CD14-positive monocyte (primary cell): ENCODE results near the gene PIP4K2C. TPM values are rescaled to one million over a fixed set of nuclear protein-coding genes. Genes with fewer than 3 reads are reported as not detected.
A peak's percentile ranks its signal among the peaks of the same experiment; 100 is the strongest.

Experiments used
- DNase-seq, 3 donors: peaks; one replicate each; pipeline ENCODE4 v3.0.0-alpha.2; 2011 to 2022
- H2AFZ ChIP-seq: 2 replicates; pipeline ENCODE4 v1.6.0; 2012; ENCODE audit warnings: mild to moderate bottlenecking, low read depth, low read length, inconsistent platforms; ENCODE audit not compliant: insufficient read depth, poor library complexity, severe bottlenecking
- H3K27ac ChIP-seq, 2 donors: 1 replicate in 1 of 2; 2 replicates in 1 of 2; pipeline ENCODE4 v1.5.1; 2012 to 2013; ENCODE audit warnings: low read length in 2 of 2, control low read depth in 1 of 2, inconsistent platforms in 1 of 2, low read depth in 1 of 2, mild to moderate bottlenecking in 1 of 2
- H3K27me3 ChIP-seq, 2 donors: one replicate each; pipeline versions ENCODE4 v1.6.0 to v1.6.1; 2011 to 2013; ENCODE audit warnings: low read length in 2 of 2; ENCODE audit not compliant: control insufficient read depth in 2 of 2, insufficient read depth in 2 of 2
- H3K36me3 ChIP-seq, 2 donors: replicated peaks in 1 of 2; 1 replicate in 1 of 2; 2 replicates in 1 of 2; pipeline versions ENCODE4 v1.5.1 to v1.6.1; 2012 to 2013; ENCODE audit warnings: low read length in 2 of 2, control low read depth in 1 of 2, inconsistent platforms in 1 of 2, mild to moderate bottlenecking in 1 of 2; ENCODE audit not compliant: insufficient read depth in 2 of 2, control insufficient read depth in 1 of 2
- H3K4me1 ChIP-seq, 2 donors: 1 replicate in 1 of 2; 2 replicates in 1 of 2; pipeline versions ENCODE4 v1.5.1 to v1.6.1; 2012 to 2013; ENCODE audit warnings: low read length in 2 of 2, control low read depth in 1 of 2, inconsistent platforms in 1 of 2, mild to moderate bottlenecking in 1 of 2, moderate library complexity in 1 of 2; ENCODE audit not compliant: insufficient read depth in 2 of 2, control insufficient read depth in 1 of 2
- H3K4me2 ChIP-seq: replicated peaks from 2 replicates; pipeline ENCODE3; 2012; ENCODE audit warnings: low read length, moderate library complexity, mild to moderate bottlenecking; ENCODE audit not compliant: poor library complexity, severe bottlenecking; ENCODE audit errors: extremely low read depth
- H3K4me3 ChIP-seq, 3 experiments: fragments of 200-600 bp in 1 of 3; sonication (generic) in 1 of 3; replicated peaks in 1 of 3; 1 replicate in 2 of 3; 2 replicates in 1 of 3; pipeline ENCODE4 v1.5.1; 2011 to 2013; ENCODE audit warnings: low read length in 3 of 3, mild to moderate bottlenecking in 3 of 3, control low read depth in 2 of 3, low read depth in 2 of 3, inconsistent platforms in 1 of 3, moderate library complexity in 1 of 3
- H3K79me2 ChIP-seq: 2 replicates; pipeline ENCODE4 v1.6.0; 2012; ENCODE audit warnings: mild to moderate bottlenecking, control low read depth, inconsistent platforms, low read length, moderate library complexity; ENCODE audit not compliant: insufficient read depth
- H3K9ac ChIP-seq: 2 replicates; pipeline ENCODE4 v1.6.0; 2017; ENCODE audit warnings: low read length, mild to moderate bottlenecking; ENCODE audit not compliant: insufficient read depth, poor library complexity, severe bottlenecking
- H3K9me3 ChIP-seq, 2 donors: replicated peaks in 1 of 2; 1 replicate in 1 of 2; 2 replicates in 1 of 2; pipeline versions ENCODE4 v1.5.1 to v1.6.1; 2012 to 2013; ENCODE audit warnings: low read length in 2 of 2, control low read depth in 1 of 2; ENCODE audit not compliant: control insufficient read depth in 1 of 2, insufficient read depth in 1 of 2
- H4K20me1 ChIP-seq: 2 replicates; pipeline ENCODE4 v1.6.0; 2012; ENCODE audit warnings: mild to moderate bottlenecking, low read length, control low read depth, moderate library complexity; ENCODE audit not compliant: insufficient read depth
- H3K27ac Mint-ChIP-seq, 7 donors: one replicate each; pipeline ENCODE4 v1.8.0; 2020; ENCODE audit warnings: mild to moderate bottlenecking in 7 of 7, mixed read lengths in 7 of 7, moderate library complexity in 6 of 7, inconsistent platforms in 2 of 7
- H3K27me3 Mint-ChIP-seq, 3 donors: one replicate each; pipeline ENCODE4 v1.8.0; 2021 to 2022; ENCODE audit warnings: low read depth in 3 of 3, mild to moderate bottlenecking in 3 of 3, mixed read lengths in 3 of 3, moderate library complexity in 3 of 3, inconsistent platforms in 1 of 3
- H3K36me3 Mint-ChIP-seq, 2 donors: one replicate each; pipeline ENCODE4 v1.8.0; 2020; ENCODE audit warnings: mixed read lengths in 2 of 2, inconsistent platforms in 1 of 2, mild to moderate bottlenecking in 1 of 2
- H3K4me1 Mint-ChIP-seq: one replicate; pipeline ENCODE4 v1.8.0; 2020; ENCODE audit warnings: mild to moderate bottlenecking, mixed read lengths
- H3K4me3 Mint-ChIP-seq, 2 donors: one replicate each; pipeline ENCODE4 v1.8.0; 2020; ENCODE audit warnings: mild to moderate bottlenecking in 2 of 2, mixed read lengths in 2 of 2, moderate library complexity in 1 of 2
- H3K9me3 Mint-ChIP-seq, 7 donors: one replicate each; pipeline ENCODE4 v1.8.0; 2020 to 2022; ENCODE audit warnings: mixed read lengths in 7 of 7, mild to moderate bottlenecking in 6 of 7, moderate library complexity in 6 of 7, inconsistent platforms in 2 of 7
- WGBS: methylation state at CpG from one replicate; pipeline ENCODE4 v1.1.5; 2013; ENCODE audit warnings: missing lambda C conversion rate; ENCODE audit not compliant: insufficient coverage; 5-methylcytosine and 5-hydroxymethylcytosine counted together
- intact Hi-C, 2 donors: fragments of 100-400 bp; cut with micrococcal nuclease; formaldehyde crosslinking; loops; one replicate each; pipeline versions ENCODE4 v1.15.0 to v1.15.1; 2023
- polyA plus RNA-seq, 3 donors: library from polyadenylated mRNA; depleted of rRNA in 1 of 3; unstranded in 2 of 3; stranded (reverse) in 1 of 3; fragments of 300-500 nt in 2 of 3; fragments of >200 nt in 1 of 3; fragmentation: Illumina TruSeq in 2 of 3; gene quantifications; 1 replicate in 2 of 3; 2 replicates in 1 of 3; pipeline ENCODE4 v1.2.3, GENCODE V29; 2012 to 2021
- TF ChIP-seq, protein P1 (sequence below): fragments of 200-600 bp; IDR thresholded peaks from one replicate; pipeline ENCODE4 v1.8.0; 2022; ENCODE audit warnings: antibody characterized with exemption, mild to moderate bottlenecking

The PIP4K2C gene
- polyA plus RNA-seq, 3 donors = 12.3 to 18.6 (median 16.9) TPM

DNA sequence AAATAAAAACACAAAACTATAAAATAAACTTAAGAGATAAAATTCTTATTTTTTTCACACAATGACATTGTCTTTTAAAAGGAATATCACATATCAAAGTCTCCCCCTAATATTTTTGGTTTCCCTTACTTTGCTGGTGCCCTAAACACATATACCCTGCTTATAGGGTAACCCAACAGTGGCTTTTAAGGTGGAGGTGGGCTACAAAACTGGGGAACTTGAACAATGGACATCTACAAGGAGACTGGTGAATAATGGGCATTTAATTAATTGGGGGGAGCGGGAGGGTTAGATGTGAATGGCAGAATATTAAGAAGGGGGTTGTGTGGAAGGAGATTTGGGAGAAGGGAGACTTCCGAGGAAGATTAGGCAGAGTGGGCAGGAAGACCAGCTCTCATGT is 32.4 kb downstream of the PIP4K2C start:
- TF ChIP-seq, protein P1, sequence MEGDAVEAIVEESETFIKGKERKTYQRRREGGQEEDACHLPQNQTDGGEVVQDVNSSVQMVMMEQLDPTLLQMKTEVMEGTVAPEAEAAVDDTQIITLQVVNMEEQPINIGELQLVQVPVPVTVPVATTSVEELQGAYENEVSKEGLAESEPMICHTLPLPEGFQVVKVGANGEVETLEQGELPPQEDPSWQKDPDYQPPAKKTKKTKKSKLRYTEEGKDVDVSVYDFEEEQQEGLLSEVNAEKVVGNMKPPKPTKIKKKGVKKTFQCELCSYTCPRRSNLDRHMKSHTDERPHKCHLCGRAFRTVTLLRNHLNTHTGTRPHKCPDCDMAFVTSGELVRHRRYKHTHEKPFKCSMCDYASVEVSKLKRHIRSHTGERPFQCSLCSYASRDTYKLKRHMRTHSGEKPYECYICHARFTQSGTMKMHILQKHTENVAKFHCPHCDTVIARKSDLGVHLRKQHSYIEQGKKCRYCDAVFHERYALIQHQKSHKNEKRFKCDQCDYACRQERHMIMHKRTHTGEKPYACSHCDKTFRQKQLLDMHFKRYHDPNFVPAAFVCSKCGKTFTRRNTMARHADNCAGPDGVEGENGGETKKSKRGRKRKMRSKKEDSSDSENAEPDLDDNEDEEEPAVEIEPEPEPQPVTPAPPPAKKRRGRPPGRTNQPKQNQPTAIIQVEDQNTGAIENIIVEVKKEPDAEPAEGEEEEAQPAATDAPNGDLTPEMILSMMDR = no peak
- Histone ChIP-seq H3K9me3 (peaks cover 5 to 38% of the 10 kb centered on the region in 2 donors), H3K4me2 (no peak overlapping the region), H2AFZ (no peak overlapping the region), H3K4me3 (no peak overlapping the region), H3K9ac (no peak overlapping the region), H3K4me1 (peaks cover 25 to 32% of the 10 kb centered on the region in 2 donors), H3K27ac (no peak overlapping the region), H4K20me1 (no peaks in the 10 kb centered on the region), H3K36me3 (no peaks in the 10 kb centered on the region), H3K27me3 (peaks cover 63 to 100% of the 10 kb centered on the region in 2 donors), H3K79me2 (no peaks in the 10 kb centered on the region)
- peaks cover 90 to 99% (median 96%) of the 10 kb centered on the region in 3 donors for H3K27me3 Mint-ChIP-seq
- intact Hi-C loops = loop anchor here in 1 of 2 donors (5.0 to 10.0 kb wide), 2 partner anchors 41 to 149 kb away; partner anchors contain the start of gene ARHGAP9
- no CpG with 5 or more reads among the region's 2 CpGs for WGBS
- H3K4me3 Mint-ChIP-seq = peak overlapping the region in 1 of 2 donors; percentile 23
- H3K9me3 Mint-ChIP-seq = peaks cover 0 to 26% (median 6%) of the 10 kb centered on the region in 7 donors
- no peak for DNase-seq
- no peak overlapping the region for H3K27ac Mint-ChIP-seq
- peaks cover 33% of the 10 kb centered on the region for H3K4me1 Mint-ChIP-seq
- H3K36me3 Mint-ChIP-seq = peaks cover 13 to 14% of the 10 kb centered on the region in 2 donors

DNA sequence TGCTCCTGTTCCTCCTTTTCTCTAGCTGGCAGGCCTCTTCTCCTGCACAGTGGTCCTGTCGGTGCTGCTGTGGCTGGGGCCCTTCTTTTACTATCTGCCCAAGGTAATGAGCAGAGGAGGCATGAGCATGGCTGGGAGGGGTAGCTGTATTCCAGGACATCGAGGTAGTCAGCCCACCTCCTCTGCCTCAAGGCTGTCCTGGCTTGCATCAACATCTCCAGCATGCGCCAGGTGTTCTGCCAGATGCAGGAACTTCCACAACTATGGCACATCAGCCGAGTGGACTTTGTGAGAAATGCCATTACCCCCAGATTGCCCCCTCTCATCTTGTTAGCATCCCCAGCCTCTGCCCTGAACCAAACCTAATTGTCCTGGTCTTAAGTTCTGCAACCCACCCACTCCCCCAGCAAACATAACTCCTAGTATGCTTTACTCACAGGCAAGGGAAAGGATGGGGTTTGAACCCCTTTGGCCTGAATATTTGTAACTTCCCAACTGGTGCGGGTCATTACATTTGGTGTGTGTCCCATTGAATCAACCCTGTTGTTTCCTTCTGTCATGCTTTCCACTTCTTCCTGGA is 32.9 kb downstream of the PIP4K2C start:
- peaks cover 0 to 24% (median 6%) of the 10 kb centered on the region in 7 donors for H3K9me3 Mint-ChIP-seq
- H3K4me3 Mint-ChIP-seq = peak overlapping the region in 1 of 2 donors; percentile 52
- H3K4me1 Mint-ChIP-seq = peaks cover 33% of the 10 kb centered on the region
- TF ChIP-seq, protein P1 = no peak
- Histone ChIP-seq H3K36me3 (no peaks in the 10 kb centered on the region), H3K79me2 (no peaks in the 10 kb centered on the region), H4K20me1 (no peaks in the 10 kb centered on the region), H3K9ac (no peak overlapping the region), H3K4me2 (no peak overlapping the region), H3K27me3 (peaks cover 65 to 100% of the 10 kb centered on the region in 2 donors), H3K4me1 (peaks cover 25 to 32% of the 10 kb centered on the region in 2 donors), H2AFZ (no peak overlapping the region), H3K4me3 (no peak overlapping the region), H3K9me3 (peaks cover 5 to 42% of the 10 kb centered on the region in 2 donors), H3K27ac (no peak overlapping the region)
- peaks cover 90 to 99% (median 96%) of the 10 kb centered on the region in 3 donors for H3K27me3 Mint-ChIP-seq
- H3K27ac Mint-ChIP-seq = no peak overlapping the region
- WGBS = 73% methylated on average over 3 of the region's 5 CpGs
- intact Hi-C loops = loop anchor here in 1 of 2 donors (5.0 to 10.0 kb wide), 2 partner anchors 42 to 149 kb away; partner anchors contain the start of gene ARHGAP9
- peaks cover 12 to 13% of the 10 kb centered on the region in 2 donors for H3K36me3 Mint-ChIP-seq
- no peak for DNase-seq
